Neural progenitor cell (in vitro differentiated cells): Measurements from ENCODE around the gene TP53I13. TPM values are rescaled to one million over a fixed set of nuclear protein-coding genes. Genes with fewer than 3 reads are reported as not detected.
A peak's percentile ranks its signal among the peaks of the same experiment; 100 is the strongest.

Experiments
- DNase-seq: peaks from one replicate; pipeline ENCODE4 v3.0.0-alpha.2; 2016; ENCODE audit warnings: low spot score
- H2AFZ ChIP-seq: fragments of 200-600 bp; sonication (generic); replicated peaks from 2 replicates; pipeline ENCODE4 v1.6.1; 2016; ENCODE audit warnings: antibody characterized with exemption
- H3F3A ChIP-seq: fragments of 200-600 bp; sonication (generic); 2 replicates; pipeline ENCODE4 v1.6.1; 2016; ENCODE audit warnings: antibody characterized with exemption, low read depth
- H3K27ac ChIP-seq: fragments of 200-600 bp; sonication (generic); 2 replicates; pipeline ENCODE4 v1.5.1; 2016; ENCODE audit warnings: mild to moderate bottlenecking
- H3K27me3 ChIP-seq: fragments of 200-600 bp; sonication (generic); 2 replicates; pipeline ENCODE4 v1.6.1; 2016; ENCODE audit warnings: mild to moderate bottlenecking, moderate library complexity
- H3K36me3 ChIP-seq: fragments of 200-600 bp; sonication (generic); 2 replicates; pipeline ENCODE4 v1.5.1; 2016
- H3K4me1 ChIP-seq: fragments of 200-600 bp; sonication (generic); 2 replicates; pipeline ENCODE4 v1.6.1; 2016; ENCODE audit warnings: mixed run types
- H3K4me2 ChIP-seq: fragments of 200-600 bp; sonication (generic); 2 replicates; pipeline ENCODE4 v1.6.1; 2016
- H3K4me3 ChIP-seq: fragments of 200-600 bp; sonication (generic); 2 replicates; pipeline ENCODE4 v1.5.1; 2016
- H3K79me2 ChIP-seq: fragments of 200-600 bp; sonication (generic); 2 replicates; pipeline ENCODE4 v1.6.1; 2016; ENCODE audit warnings: low read depth
- H3K9ac ChIP-seq: fragments of 200-600 bp; sonication (generic); 2 replicates; pipeline ENCODE4 v1.6.1; 2016
- H3K9me3 ChIP-seq: fragments of 200-600 bp; sonication (generic); 2 replicates; pipeline ENCODE4 v1.5.1; 2016; ENCODE audit warnings: low read depth
- H4K20me1 ChIP-seq: fragments of 200-600 bp; sonication (generic); 2 replicates; pipeline ENCODE4 v1.6.1; 2016; ENCODE audit warnings: low read depth
- H3K27ac Mint-ChIP-seq: 3 replicates; pipeline ENCODE4 v1.8.0; 2021; ENCODE audit warnings: mixed read lengths
- H3K27me3 Mint-ChIP-seq: 2 replicates; pipeline ENCODE4 v1.8.0; 2022; ENCODE audit warnings: low read depth, mild to moderate bottlenecking, inconsistent platforms, moderate library complexity, mixed read lengths; ENCODE audit not compliant: insufficient read depth
- H3K36me3 Mint-ChIP-seq: 3 replicates; pipeline ENCODE4 v1.8.0; 2021; ENCODE audit warnings: mixed read lengths
- H3K4me1 Mint-ChIP-seq: 3 replicates; pipeline ENCODE4 v1.8.0; 2021; ENCODE audit warnings: mixed read lengths
- H3K4me3 Mint-ChIP-seq: 3 replicates; pipeline ENCODE4 v1.8.0; 2021; ENCODE audit warnings: mild to moderate bottlenecking, moderate library complexity, mixed read lengths
- H3K9me3 Mint-ChIP-seq: 3 replicates; pipeline ENCODE4 v1.8.0; 2020; ENCODE audit warnings: mixed read lengths
- CTCF ChIP-seq: fragments of 200-600 bp; sonication (generic); IDR thresholded peaks from 2 replicates; pipeline ENCODE4 v1.5.1; 2017; ENCODE audit warnings: antibody characterized with exemption, mild to moderate bottlenecking
- EZH2 ChIP-seq: fragments of 200-600 bp; sonication (generic); IDR thresholded peaks from 2 replicates; pipeline ENCODE4 v1.6.1; 2017; ENCODE audit warnings: antibody characterized with exemption, mild to moderate bottlenecking, moderate library complexity
- EZH2phosphoT487 ChIP-seq: fragments of 200-600 bp; sonication (generic); IDR thresholded peaks from 2 replicates; pipeline ENCODE4 v1.6.1; 2017; ENCODE audit warnings: antibody characterized with exemption
- total RNA-seq: library from RNA; depleted of rRNA; stranded (reverse); fragments of >200 nt; gene quantifications from 2 replicates; pipeline ENCODE4 v1.2.3, GENCODE V29; 2015; ENCODE audit warnings: low replicate concordance

TP53I13 gene
- total RNA-seq, 1 donor from 2014 or later = 9.2 TPM

GRCh38 chr17:29590411-29591145, 22.1 kb downstream of the TP53I13 start:
- peak overlapping the region; percentile 57 for H3K4me3 ChIP-seq
- peaks cover 36% of the 10 kb centered on the region for H3F3A ChIP-seq
- peak overlapping the region; percentile 93 for H3K4me3 Mint-ChIP-seq
- H3K27ac ChIP-seq = no peak overlapping the region
- H3K36me3 Mint-ChIP-seq = no peaks in the 10 kb centered on the region
- H3K9ac ChIP-seq = no peak overlapping the region
- peaks cover 53% of the 10 kb centered on the region for H4K20me1 ChIP-seq
- peak overlapping the region; percentile 77 for H3K4me2 ChIP-seq
- no peaks in the 10 kb centered on the region for H3K9me3 Mint-ChIP-seq
- peak overlapping the region; percentile 95 for H2AFZ ChIP-seq
- H3K36me3 ChIP-seq = no peaks in the 10 kb centered on the region
- peaks cover 44% of the 10 kb centered on the region for H3K79me2 ChIP-seq
- H3K27me3 ChIP-seq = no peaks in the 10 kb centered on the region
- peaks cover 57% of the 10 kb centered on the region for H3K4me1 ChIP-seq
- no peak for DNase-seq
- peaks cover 49% of the 10 kb centered on the region for H3K4me1 Mint-ChIP-seq
- H3K27me3 Mint-ChIP-seq = peaks cover 9% of the 10 kb centered on the region
- TF ChIP-seq CTCF = no peak
- TF ChIP-seq EZH2phosphoT487 = no peak
- no peak for TF ChIP-seq EZH2
- H3K27ac Mint-ChIP-seq = no peak overlapping the region
- no peaks in the 10 kb centered on the region for H3K9me3 ChIP-seq

- H3K27ac Mint-ChIP-seq = peak overlapping the region; percentile 79
- H3K27ac ChIP-seq = no peak overlapping the region
- no peaks in the 10 kb centered on the region for H3K36me3 ChIP-seq
- peaks cover 57% of the 10 kb centered on the region for H3K4me1 ChIP-seq
- H2AFZ ChIP-seq = peak overlapping the region; percentile 95
- H3K9me3 Mint-ChIP-seq = no peaks in the 10 kb centered on the region
- peaks cover 53% of the 10 kb centered on the region for H4K20me1 ChIP-seq
- peaks cover 36% of the 10 kb centered on the region for H3F3A ChIP-seq
- peak; percentile 76 for DNase-seq
- H3K4me2 ChIP-seq = peak overlapping the region; percentile 77
- H3K36me3 Mint-ChIP-seq = no peaks in the 10 kb centered on the region
- peaks cover 50% of the 10 kb centered on the region for H3K4me1 Mint-ChIP-seq
- peaks cover 10% of the 10 kb centered on the region for H3K27me3 Mint-ChIP-seq
- no peaks in the 10 kb centered on the region for H3K27me3 ChIP-seq
- H3K4me3 ChIP-seq = peak overlapping the region; percentile 57
- H3K79me2 ChIP-seq = peaks cover 37% of the 10 kb centered on the region
- H3K9ac ChIP-seq = no peak overlapping the region
- TF ChIP-seq EZH2phosphoT487 = no peak
- TF ChIP-seq EZH2 = no peak
- no peaks in the 10 kb centered on the region for H3K9me3 ChIP-seq
- peak overlapping the region; percentile 93 for H3K4me3 Mint-ChIP-seq
Observed at GRCh38 chr17:29591146-29591736, 22.7 kb downstream of the TP53I13 start.

DNA sequence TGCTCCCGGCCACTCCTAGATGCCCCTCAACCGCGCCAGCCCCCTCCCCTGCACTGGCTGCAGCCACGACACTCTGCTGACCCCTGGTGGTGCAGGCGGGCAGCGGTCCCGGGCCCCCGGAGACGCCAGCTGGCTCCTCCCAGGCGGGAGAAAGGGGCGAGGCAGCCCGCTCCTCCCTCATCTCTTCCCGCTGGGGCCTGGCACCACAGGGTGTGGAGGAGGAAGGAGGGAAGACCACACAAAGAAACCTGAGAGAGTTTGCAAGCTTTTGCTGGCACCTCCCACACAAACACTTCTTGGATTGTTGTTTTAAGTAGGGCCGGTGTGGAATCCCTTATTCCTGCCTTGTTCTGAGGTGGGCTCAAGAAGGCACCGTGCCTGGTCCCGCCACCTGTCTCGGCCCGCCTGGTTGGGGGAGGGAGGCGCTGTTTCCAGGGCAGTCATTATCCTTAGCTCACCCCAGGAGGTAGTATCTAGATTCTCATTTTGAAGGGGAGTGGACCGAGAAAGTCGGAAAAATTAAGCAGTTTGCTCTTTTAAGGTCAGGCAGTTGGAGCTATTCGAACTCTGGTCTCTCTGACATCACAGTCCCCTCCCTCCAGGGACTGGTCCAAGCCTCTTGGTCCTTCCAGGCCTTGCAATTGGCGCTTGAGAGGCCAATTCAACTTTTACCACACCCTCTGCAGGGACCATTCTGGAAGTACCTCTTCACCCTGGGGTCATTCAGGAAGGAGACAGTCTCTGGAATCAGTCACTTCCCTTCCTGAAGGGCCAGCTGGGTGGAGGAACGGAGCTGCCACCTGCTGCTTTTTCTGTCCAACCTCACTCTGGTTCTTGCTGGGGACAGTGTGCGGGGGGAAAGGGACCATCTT, 23.5 kb downstream of the TP53I13 start:
- Mint-ChIP-seq H3K27ac (peak overlapping the region; percentile 72), H3K4me1 (peaks cover 56% of the 10 kb centered on the region), H3K36me3 (no peaks in the 10 kb centered on the region), H3K9me3 (no peaks in the 10 kb centered on the region), H3K4me3 (peak overlapping the region; percentile 93), H3K27me3 (peaks cover 11% of the 10 kb centered on the region)
- Histone ChIP-seq H3K79me2 (peaks cover 32% of the 10 kb centered on the region), H4K20me1 (peaks cover 52% of the 10 kb centered on the region), H3K4me2 (peak overlapping the region; percentile 77), H3K4me1 (peaks cover 62% of the 10 kb centered on the region), H3K27me3 (no peaks in the 10 kb centered on the region), H3K36me3 (no peaks in the 10 kb centered on the region), H2AFZ (peak overlapping the region; percentile 95), H3K27ac (no peak overlapping the region), H3K9me3 (no peaks in the 10 kb centered on the region), H3K4me3 (peak overlapping the region; percentile 57), H3F3A (peaks cover 39% of the 10 kb centered on the region), H3K9ac (no peak overlapping the region)
- TF ChIP-seq EZH2 (no peak), CTCF (peak; percentile 92)
- DNase-seq = peak; percentile 96
